ENCODE data around the gene TRPM1. TPM values are rescaled to one million over a fixed set of nuclear protein-coding genes. Genes with fewer than 3 reads are reported as not detected.
A peak's percentile ranks its signal among the peaks of the same experiment; 100 is the strongest.

The TRPM1 gene
- total RNA-seq, 1 experiment from 2014 or later: 109 TPM

GRCh38 chr15:31040611-31041010, 60.9 kb downstream of the TRPM1 start:
- in situ Hi-C loops (cut with HindIII; ENCODE audit: low pct_unique_long_range_greater_than_20kb, low sequenced_read_pairs): no loop called here
- no peak for DNase-seq (ENCODE audit: low read depth, low spot score)

- no peak for DNase-seq (ENCODE audit: low read depth, low spot score)
- in situ Hi-C loops (cut with HindIII; ENCODE audit: low pct_unique_long_range_greater_than_20kb, low sequenced_read_pairs): no loop called here
These were observed 61.6 kb downstream of the TRPM1 start for GRCh38 chr15:31039961-31040360.

- in situ Hi-C loops (cut with HindIII; ENCODE audit: low pct_unique_long_range_greater_than_20kb, low sequenced_read_pairs): no loop called here
- no peak for DNase-seq (ENCODE audit: low read depth, low spot score)
These were observed 63.6 kb downstream of the TRPM1 start for GRCh38 chr15:31037731-31038477.

- in situ Hi-C loops (cut with HindIII; ENCODE audit: low pct_unique_long_range_greater_than_20kb, low sequenced_read_pairs): no loop called here
- no peak for DNase-seq (ENCODE audit: low read depth, low spot score)
These were observed 64.7 kb downstream of the TRPM1 start for GRCh38 chr15:31036783-31037182.

- in situ Hi-C loops (cut with HindIII; ENCODE audit: low pct_unique_long_range_greater_than_20kb, low sequenced_read_pairs): no loop called here
- DNase-seq (ENCODE audit: low read depth, low spot score): no peak
These were observed 65.9 kb downstream of the TRPM1 start for GRCh38 chr15:31035610-31036009.

GRCh38 chr15:31034152-31034551, 67.4 kb downstream of the TRPM1 start:
- no peak for DNase-seq (ENCODE audit: low read depth, low spot score)
- in situ Hi-C loops (cut with HindIII; ENCODE audit: low pct_unique_long_range_greater_than_20kb, low sequenced_read_pairs): no loop called here

GRCh38 chr15:31032961-31033371, 68.6 kb downstream of the TRPM1 start:
- in situ Hi-C loops (cut with HindIII; ENCODE audit: low pct_unique_long_range_greater_than_20kb, low sequenced_read_pairs): no loop called here
- no peak for DNase-seq (ENCODE audit: low read depth, low spot score)

- in situ Hi-C loops (cut with HindIII; ENCODE audit: low pct_unique_long_range_greater_than_20kb, low sequenced_read_pairs): no loop called here
- DNase-seq (ENCODE audit: low read depth, low spot score): peak; percentile 33
These were observed 70.0 kb downstream of the TRPM1 start for GRCh38 chr15:31031471-31032067.

- in situ Hi-C loops (cut with HindIII; ENCODE audit: low pct_unique_long_range_greater_than_20kb, low sequenced_read_pairs): no loop called here
- no peak for DNase-seq (ENCODE audit: low read depth, low spot score)
These were observed 73.5 kb downstream of the TRPM1 start for GRCh38 chr15:31027910-31028578.

GRCh38 chr15:31025996-31026395, 75.5 kb downstream of the TRPM1 start:
- in situ Hi-C loops (cut with HindIII; ENCODE audit: low pct_unique_long_range_greater_than_20kb, low sequenced_read_pairs): no loop called here
- no peak for DNase-seq (ENCODE audit: low read depth, low spot score)

GRCh38 chr15:31024979-31025378, 76.5 kb downstream of the TRPM1 start:
- no peak for DNase-seq (ENCODE audit: low read depth, low spot score)
- in situ Hi-C loops (cut with HindIII; ENCODE audit: low pct_unique_long_range_greater_than_20kb, low sequenced_read_pairs): no loop called here

GRCh38 chr15:31024330-31024729, 77.2 kb downstream of the TRPM1 start:
- in situ Hi-C loops (cut with HindIII; ENCODE audit: low pct_unique_long_range_greater_than_20kb, low sequenced_read_pairs): no loop called here

GRCh38 chr15:31023841-31024240, 77.7 kb downstream of the TRPM1 start:
- DNase-seq (ENCODE audit: low read depth, low spot score): no peak
- in situ Hi-C loops (cut with HindIII; ENCODE audit: low pct_unique_long_range_greater_than_20kb, low sequenced_read_pairs): no loop called here

More at GRCh38 chr15:31024330-31024729, 77.2 kb downstream of the TRPM1 start:
- DNase-seq (ENCODE audit: low read depth, low spot score): no peak

- in situ Hi-C loops (cut with HindIII; ENCODE audit: low pct_unique_long_range_greater_than_20kb, low sequenced_read_pairs): no loop called here
- no peak for DNase-seq (ENCODE audit: low read depth, low spot score)
These were observed 80.4 kb downstream of the TRPM1 start for GRCh38 chr15:31021067-31021665.

GRCh38 chr15:31020542-31020941, 81.0 kb downstream of the TRPM1 start:
- in situ Hi-C loops (cut with HindIII; ENCODE audit: low pct_unique_long_range_greater_than_20kb, low sequenced_read_pairs): no loop called here
- no peak for DNase-seq (ENCODE audit: low read depth, low spot score)

- in situ Hi-C loops (cut with HindIII; ENCODE audit: low pct_unique_long_range_greater_than_20kb, low sequenced_read_pairs): no loop called here
- no peak for DNase-seq (ENCODE audit: low read depth, low spot score)
These were observed 81.5 kb downstream of the TRPM1 start for GRCh38 chr15:31019986-31020385.

- in situ Hi-C loops (cut with HindIII; ENCODE audit: low pct_unique_long_range_greater_than_20kb, low sequenced_read_pairs): no loop called here
- no peak for DNase-seq (ENCODE audit: low read depth, low spot score)
These were observed 84.2 kb downstream of the TRPM1 start for GRCh38 chr15:31017311-31017710.

GRCh38 chr15:31016446-31016915, 85.0 kb downstream of the TRPM1 start:
- DNase-seq (ENCODE audit: low read depth, low spot score): peak; percentile 28
- in situ Hi-C loops (cut with HindIII; ENCODE audit: low pct_unique_long_range_greater_than_20kb, low sequenced_read_pairs): no loop called here

Data from SK-MEL-5 (cell line).